ENCODE results near the gene DISC1.

Gene DISC1

DNA sequence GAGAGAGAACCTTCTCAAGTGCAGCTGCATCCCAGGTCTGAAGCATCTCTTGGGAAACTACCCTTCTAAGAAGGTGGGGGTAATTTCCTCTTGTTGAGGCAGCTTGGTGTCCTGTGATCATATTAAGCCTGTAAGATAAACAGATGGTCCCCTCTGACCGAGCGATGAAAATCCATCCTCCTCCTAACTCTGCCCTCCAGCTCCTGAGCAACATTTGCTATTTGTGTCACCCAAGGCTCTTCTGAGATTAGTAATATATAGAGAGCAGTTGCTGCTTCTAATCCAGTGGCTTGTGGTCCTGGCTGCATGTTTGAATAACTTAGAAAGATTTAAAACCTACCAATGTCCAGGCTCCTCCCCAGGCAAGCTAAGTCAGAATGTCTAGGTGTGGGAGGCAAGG, 123.7 kb downstream of the DISC1 start:
- DNase-seq (ENCODE audit: low read depth), result no peak
- no peak overlapping the region for H3K4me3 ChIP-seq (ENCODE audit: low read depth, low read length)
- TF ChIP-seq, protein P1, sequence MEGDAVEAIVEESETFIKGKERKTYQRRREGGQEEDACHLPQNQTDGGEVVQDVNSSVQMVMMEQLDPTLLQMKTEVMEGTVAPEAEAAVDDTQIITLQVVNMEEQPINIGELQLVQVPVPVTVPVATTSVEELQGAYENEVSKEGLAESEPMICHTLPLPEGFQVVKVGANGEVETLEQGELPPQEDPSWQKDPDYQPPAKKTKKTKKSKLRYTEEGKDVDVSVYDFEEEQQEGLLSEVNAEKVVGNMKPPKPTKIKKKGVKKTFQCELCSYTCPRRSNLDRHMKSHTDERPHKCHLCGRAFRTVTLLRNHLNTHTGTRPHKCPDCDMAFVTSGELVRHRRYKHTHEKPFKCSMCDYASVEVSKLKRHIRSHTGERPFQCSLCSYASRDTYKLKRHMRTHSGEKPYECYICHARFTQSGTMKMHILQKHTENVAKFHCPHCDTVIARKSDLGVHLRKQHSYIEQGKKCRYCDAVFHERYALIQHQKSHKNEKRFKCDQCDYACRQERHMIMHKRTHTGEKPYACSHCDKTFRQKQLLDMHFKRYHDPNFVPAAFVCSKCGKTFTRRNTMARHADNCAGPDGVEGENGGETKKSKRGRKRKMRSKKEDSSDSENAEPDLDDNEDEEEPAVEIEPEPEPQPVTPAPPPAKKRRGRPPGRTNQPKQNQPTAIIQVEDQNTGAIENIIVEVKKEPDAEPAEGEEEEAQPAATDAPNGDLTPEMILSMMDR (IDR thresholded peaks at IDR 0.05; ENCODE audit: control insufficient read depth, extremely low read depth, insufficient read depth), result no peak

DNA sequence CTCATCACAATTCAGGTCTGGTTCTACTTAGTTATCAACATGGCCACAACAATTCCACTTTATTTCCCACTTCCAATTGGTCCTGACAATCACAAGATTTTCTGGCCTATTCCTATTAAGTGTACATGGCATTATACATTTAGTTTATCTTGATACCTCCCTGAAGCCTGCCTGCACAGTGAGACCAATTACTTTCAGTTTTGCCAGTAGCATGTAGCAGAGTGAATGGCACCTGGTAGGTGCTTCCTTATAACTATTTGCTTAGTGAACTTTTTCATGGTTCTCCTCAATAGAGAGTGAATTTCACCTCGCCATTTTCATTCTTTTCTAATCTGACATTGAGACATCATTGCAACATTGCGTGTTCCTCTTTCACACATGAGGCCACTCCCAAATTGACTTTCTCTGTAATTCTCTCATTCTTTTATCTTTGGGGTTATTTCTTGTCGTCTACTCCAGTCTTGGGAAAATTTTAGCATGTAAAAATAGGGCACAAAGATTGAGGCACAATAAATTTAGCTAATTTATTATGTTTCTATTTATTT, 124.3 kb downstream of the DISC1 start:
- no peak overlapping the region for H3K4me3 ChIP-seq (ENCODE audit: low read depth, low read length)
- TF ChIP-seq, protein P1 (IDR thresholded peaks at IDR 0.05; ENCODE audit: control insufficient read depth, extremely low read depth, insufficient read depth), result no peak
- DNase-seq (ENCODE audit: low read depth), result no peak

DNA sequence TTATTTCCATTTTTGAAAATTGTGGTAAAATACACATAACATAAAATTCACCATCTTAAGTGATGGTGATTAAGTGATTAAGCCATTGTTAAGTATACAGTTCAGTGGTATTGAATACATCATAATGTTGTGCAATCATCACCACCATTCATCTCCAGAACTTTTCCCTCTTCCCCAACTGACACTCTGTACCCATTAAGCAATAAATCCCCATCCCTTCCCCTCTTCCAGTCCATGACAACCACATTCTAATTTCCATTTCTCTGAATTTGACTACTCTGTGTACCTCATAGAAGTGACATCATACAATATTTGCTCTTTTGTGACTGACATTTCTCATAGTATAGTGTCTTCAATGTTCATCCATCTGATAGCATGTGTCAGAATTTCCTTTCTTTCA, 124.8 kb downstream of the DISC1 start:
- TF ChIP-seq, protein P1 (IDR thresholded peaks at IDR 0.05; ENCODE audit: control insufficient read depth, extremely low read depth, insufficient read depth), result no peak
- no peak overlapping the region for H3K4me3 ChIP-seq (ENCODE audit: low read depth, low read length)
- DNase-seq (ENCODE audit: low read depth), result no peak

DNA sequence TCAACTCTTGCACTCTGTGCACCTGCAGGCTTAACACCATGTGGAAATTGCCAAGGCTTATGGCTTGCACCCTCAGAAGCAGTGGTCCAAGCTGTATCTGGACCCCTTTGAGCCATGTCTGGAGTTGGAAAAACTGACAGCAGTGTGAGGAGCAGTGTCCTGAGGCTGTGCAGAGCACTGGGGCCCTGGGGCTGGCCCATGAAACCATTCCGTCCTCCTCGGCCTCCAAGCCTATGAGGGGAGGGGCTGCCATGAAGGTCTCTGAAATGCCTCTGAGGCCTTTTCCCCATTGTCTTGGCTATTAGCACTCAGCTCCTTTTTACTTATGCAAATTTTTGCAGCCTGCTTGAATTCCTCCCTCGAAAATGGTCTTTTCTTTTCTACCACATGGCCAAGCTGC, 126.7 kb downstream of the DISC1 start:
- TF ChIP-seq, protein P1 (IDR thresholded peaks at IDR 0.05; ENCODE audit: control insufficient read depth, extremely low read depth, insufficient read depth), result no peak
- DNase-seq (ENCODE audit: low read depth), result no peak
- H3K4me3 ChIP-seq (ENCODE audit: low read depth, low read length), result no peak overlapping the region

DNA sequence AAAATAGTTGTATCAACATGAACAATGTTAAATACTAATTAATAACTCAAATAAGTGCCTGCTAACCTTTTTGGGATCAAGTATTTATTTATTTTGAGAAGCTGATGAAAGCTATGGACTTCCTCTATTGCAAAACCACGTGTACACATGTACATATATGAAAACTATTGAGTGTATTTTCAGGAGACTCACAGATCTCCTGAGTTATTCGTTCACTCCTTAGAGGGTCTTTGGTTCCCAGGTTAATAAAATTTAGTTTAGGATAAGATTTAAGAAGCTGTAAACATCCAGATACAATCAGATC, 130.5 kb downstream of the DISC1 start:
- no peak for DNase-seq (ENCODE audit: low read depth)
- H3K4me3 ChIP-seq (ENCODE audit: low read depth, low read length), result no peak overlapping the region
- TF ChIP-seq, protein P1 (IDR thresholded peaks at IDR 0.05; ENCODE audit: control insufficient read depth, extremely low read depth, insufficient read depth), result no peak

DNA sequence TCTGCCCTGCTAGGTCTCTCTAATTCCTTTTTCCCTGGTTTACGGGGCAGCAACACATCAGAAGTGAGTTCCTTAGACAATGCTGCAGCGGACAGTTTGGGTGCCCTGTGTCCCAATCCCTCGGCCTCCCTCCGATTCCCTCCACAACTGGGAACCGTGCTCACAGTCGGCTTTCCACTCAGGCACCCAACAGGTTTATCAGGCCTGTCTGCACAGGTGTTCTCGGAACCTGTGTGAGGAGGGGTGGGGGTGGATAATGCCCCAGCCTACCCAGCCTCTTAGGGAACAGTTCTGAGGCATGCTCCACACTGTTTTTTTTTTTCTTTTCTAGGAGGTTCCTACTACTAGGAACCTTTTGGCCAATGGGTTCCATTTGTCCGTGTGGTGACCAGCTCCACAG, 131.2 kb downstream of the DISC1 start:
- H3K4me3 ChIP-seq (ENCODE audit: low read depth, low read length), result no peak overlapping the region
- DNase-seq (ENCODE audit: low read depth), result no peak
- TF ChIP-seq, protein P1 (IDR thresholded peaks at IDR 0.05; ENCODE audit: control insufficient read depth, extremely low read depth, insufficient read depth), result no peak

DNA sequence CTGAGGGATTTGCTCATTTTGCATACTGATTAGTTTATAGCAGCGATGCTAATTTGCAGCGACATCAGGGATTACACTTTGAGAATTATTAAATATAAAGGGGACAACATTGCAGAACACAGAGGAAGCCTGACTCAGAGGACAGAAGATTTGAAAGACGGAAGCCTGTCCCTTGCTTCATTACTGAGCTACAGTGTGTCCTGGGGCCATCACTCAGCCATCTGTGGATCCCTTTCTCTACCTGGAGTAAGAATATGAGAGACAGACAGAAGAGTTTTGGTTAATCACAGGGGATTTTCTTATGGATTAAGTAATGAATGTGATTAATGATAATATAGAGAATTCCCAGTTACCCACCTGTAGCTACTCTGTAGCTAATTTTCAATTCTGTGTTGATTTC, 134.7 kb downstream of the DISC1 start:
- TF ChIP-seq, protein P1 (IDR thresholded peaks at IDR 0.05; ENCODE audit: control insufficient read depth, extremely low read depth, insufficient read depth), result no peak
- no peak for DNase-seq (ENCODE audit: low read depth)

More for the DNA sequence above, 134.7 kb downstream of the DISC1 start:
- no peak overlapping the region for H3K4me3 ChIP-seq (ENCODE audit: low read depth, low read length)
